Measurements from ENCODE around the gene ZNF783. TPM values are rescaled to one million over a fixed set of nuclear protein-coding genes. Genes with fewer than 3 reads are reported as not detected.

Gene ZNF783
- total and polyA plus RNA-seq, 2 of the 8 experiments (the other 6 are each of a cell fraction or from before 2014, with no cell fraction given), result 7.3 to 8.2 TPM

DNA sequence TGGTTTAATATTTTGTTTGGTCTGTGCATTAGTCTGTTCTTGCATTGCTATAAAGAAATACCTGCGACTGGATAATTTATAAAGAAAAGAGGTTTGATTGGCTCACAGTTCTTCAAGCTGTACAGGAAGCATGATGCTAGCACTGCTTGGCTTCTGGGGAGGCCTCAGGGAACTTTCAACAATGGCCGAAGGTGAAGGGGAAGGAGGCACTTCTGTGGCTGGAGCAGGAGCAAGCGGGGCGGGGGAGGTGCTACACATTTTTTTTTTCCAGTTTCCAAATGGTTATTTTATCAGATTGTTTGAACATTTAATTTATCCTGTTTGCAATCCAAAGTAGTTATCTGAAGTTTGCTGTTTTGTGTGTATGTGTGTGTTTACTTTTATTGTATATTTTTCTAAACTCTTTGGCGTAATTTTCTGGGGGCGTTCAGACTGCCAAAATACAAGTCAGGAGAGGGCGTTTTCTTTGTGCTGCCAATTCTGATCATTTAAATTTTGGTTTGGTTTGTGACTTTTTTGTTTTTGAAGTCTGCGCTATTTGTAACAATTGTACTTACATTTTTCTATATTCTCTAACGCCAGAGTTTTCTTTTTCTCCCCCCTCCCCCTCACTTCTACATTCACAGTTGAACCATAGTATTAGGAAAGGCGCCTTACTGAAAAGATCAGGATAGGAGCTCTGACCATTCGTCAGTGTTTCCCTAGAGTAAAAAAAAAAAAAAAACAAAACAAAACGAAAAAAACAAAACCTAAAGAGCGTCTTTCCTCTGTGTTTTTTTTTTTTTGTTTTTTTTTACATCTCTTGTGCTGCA is 58.5 kb downstream of the ZNF783 start:
- peaks cover 3% of the 10 kb centered on the region; the same call in 1 of the 2 replicates for H3K23me2 ChIP-seq (ENCODE audit: low read depth, low read length)
- ChIA-PET POLR2A (ENCODE audit: partially characterized antibody) (interaction anchor here (1.5 to 1.9 kb wide), 2 partner anchors 10 to 35 kb away, joined by 4 to 7 read pairs; no protein-coding TSS in a partner anchor), CTCF (ENCODE audit: partially characterized antibody) (interaction anchor here (0.6 to 4.0 kb wide), 10 partner anchors 9 to 519 kb away, joined by 3 to 34 read pairs (median 4); partner anchors contain the start of gene ZNF783)
- no peak overlapping the region for H4K8ac ChIP-seq (ENCODE audit: extremely low read depth, insufficient read depth, low read length)
- H4K91ac ChIP-seq (replicated peaks; ENCODE audit: insufficient read length, low read length), result no peak overlapping the region
- H3K27ac ChIP-seq (ENCODE audit: low read depth, low read length), result no peak overlapping the region; the same call in 1 of the 2 replicates
- WGBS, 2 experiments (ENCODE audit: extremely low coverage in 1 of 2, insufficient coverage in 1 of 2, insufficient read length in 1 of 2, insufficient replicate concordance in 2 of 2, low coverage in 1 of 2, low lambda C conversion rate in 2 of 2, missing lambda C conversion rate in 1 of 2), result 65% methylated on average over 11 of the region's 13 CpGs; no CpG with 5 or more reads in 1 of the 2 experiments
- H2BK20ac ChIP-seq (ENCODE audit: low read length), result no peak overlapping the region
- peak overlapping the region; percentile 35; the same call in 1 of the 2 replicates for H2AFZ ChIP-seq (ENCODE audit: low read length)
- no peak overlapping the region for H2BK5ac ChIP-seq (ENCODE audit: low read depth, low read length)
- no peaks in the 10 kb centered on the region for H3K79me2 ChIP-seq (ENCODE audit: control insufficient read depth in 1 of 2, insufficient read depth in 2 of 2, low read length in 2 of 2)
- DNase-seq (ENCODE audit: low read depth in 1 of 2, low spot score in 2 of 2) (no peak), FAIRE-seq (no peak)
- H3K9me3 ChIP-seq (ENCODE audit: insufficient read depth in 2 of 2, low read depth in 1 of 2, low read length in 1 of 2), result peaks cover 0 to 5% of the 10 kb centered on the region in 2 experiments; a peak in 2 of 4 replicates
- H2BK12ac ChIP-seq (ENCODE audit: low read depth, low read length), result no peak overlapping the region
- H3K4me1 ChIP-seq (replicated peaks in 1 of 4; ENCODE audit: control insufficient read depth in 3 of 4, insufficient read depth in 4 of 4, low read length in 3 of 4), result peaks cover 0 to 9% (median 3%) of the 10 kb centered on the region in 4 experiments; a peak in 4 of 7 replicates
- no peaks in the 10 kb centered on the region for H3K27me3 ChIP-seq (replicated peaks in 1 of 4; ENCODE audit: control insufficient read depth in 3 of 4, extremely low read depth in 1 of 4, insufficient read depth in 3 of 4, low read length in 3 of 4)
- no peak overlapping the region for H3K14ac ChIP-seq (ENCODE audit: insufficient read length)
- no peak overlapping the region for H2BK120ac ChIP-seq (replicated peaks; ENCODE audit: low read depth, low read length)
- TF ChIP-seq FOSL1 (IDR thresholded peaks at IDR 0.05; ENCODE audit: insufficient read depth, low read depth, low read length) (no peak), YY1 (IDR thresholded peaks at IDR 0.05; ENCODE audit: low read depth, low read length) (peak; percentile 84)
- peak overlapping the region; percentile 78 for H3K18ac ChIP-seq (ENCODE audit: extremely low read depth, low read length)
- H4K5ac ChIP-seq (ENCODE audit: insufficient read length, low read depth, low read length), result peak overlapping the region; percentile 33
- no peaks in the 10 kb centered on the region for H3K79me1 ChIP-seq (ENCODE audit: low read depth, low read length)
- H2BK15ac ChIP-seq (ENCODE audit: low read length), result no peak overlapping the region
- H3K9ac ChIP-seq (replicated peaks in 1 of 4; ENCODE audit: extremely low read depth in 1 of 4, low read depth in 3 of 4, low read length in 3 of 4), result no peak overlapping the region
- H3K4ac ChIP-seq (replicated peaks; ENCODE audit: insufficient read length, low read depth, low read length), result no peak overlapping the region
- no peak overlapping the region for H2AK5ac ChIP-seq (ENCODE audit: low read depth, low read length)
- no peak overlapping the region for H3K23ac ChIP-seq (ENCODE audit: insufficient read length)
- peak overlapping the region in 2 of 4 experiments; percentile 36 to 42; a peak in 2 of 8 replicates for H3K4me3 ChIP-seq (ENCODE audit: extremely low read depth in 1 of 4, insufficient read depth in 2 of 4, low read depth in 3 of 4, low read length in 4 of 4)
- H3K56ac ChIP-seq (replicated peaks; ENCODE audit: insufficient read length, low read depth, low read length), result no peak overlapping the region
- H3K36me3 ChIP-seq (ENCODE audit: control insufficient read depth in 2 of 4, insufficient read depth in 4 of 4, low read length in 3 of 4), result no peaks in the 10 kb centered on the region; a peak in 1 of 8 replicates
- no peaks in the 10 kb centered on the region for H4K20me1 ChIP-seq (replicated peaks in 1 of 2; ENCODE audit: control insufficient read depth in 1 of 2, insufficient read depth in 2 of 2, low read length in 2 of 2)
- peak overlapping the region; percentile 41 to 82; a peak in 2 of 4 replicates for H3K4me2 ChIP-seq (ENCODE audit: insufficient read depth in 1 of 2, low read depth in 2 of 2, low read length in 2 of 2)

Data from H1 (cell line).